Neural progenitor cell (in vitro differentiated cells): Measurements from ENCODE around the gene KRT73. TPM values are rescaled to one million over a fixed set of nuclear protein-coding genes. Genes with fewer than 3 reads are reported as not detected.

Experiments used
- DNase-seq: peaks from one replicate; pipeline ENCODE4 v3.0.0-alpha.2; 2016; ENCODE audit warnings: low spot score
- H2AFZ ChIP-seq: fragments of 200-600 bp; sonication (generic); replicated peaks from 2 replicates; pipeline ENCODE4 v1.6.1; 2016; ENCODE audit warnings: antibody characterized with exemption
- H3F3A ChIP-seq: fragments of 200-600 bp; sonication (generic); 2 replicates; pipeline ENCODE4 v1.6.1; 2016; ENCODE audit warnings: antibody characterized with exemption, low read depth
- H3K27ac ChIP-seq: fragments of 200-600 bp; sonication (generic); 2 replicates; pipeline ENCODE4 v1.5.1; 2016; ENCODE audit warnings: mild to moderate bottlenecking
- H3K27me3 ChIP-seq: fragments of 200-600 bp; sonication (generic); 2 replicates; pipeline ENCODE4 v1.6.1; 2016; ENCODE audit warnings: mild to moderate bottlenecking, moderate library complexity
- H3K36me3 ChIP-seq: fragments of 200-600 bp; sonication (generic); 2 replicates; pipeline ENCODE4 v1.5.1; 2016
- H3K4me1 ChIP-seq: fragments of 200-600 bp; sonication (generic); 2 replicates; pipeline ENCODE4 v1.6.1; 2016; ENCODE audit warnings: mixed run types
- H3K4me2 ChIP-seq: fragments of 200-600 bp; sonication (generic); 2 replicates; pipeline ENCODE4 v1.6.1; 2016
- H3K4me3 ChIP-seq: fragments of 200-600 bp; sonication (generic); 2 replicates; pipeline ENCODE4 v1.5.1; 2016
- H3K79me2 ChIP-seq: fragments of 200-600 bp; sonication (generic); 2 replicates; pipeline ENCODE4 v1.6.1; 2016; ENCODE audit warnings: low read depth
- H3K9ac ChIP-seq: fragments of 200-600 bp; sonication (generic); 2 replicates; pipeline ENCODE4 v1.6.1; 2016
- H3K9me3 ChIP-seq: fragments of 200-600 bp; sonication (generic); 2 replicates; pipeline ENCODE4 v1.5.1; 2016; ENCODE audit warnings: low read depth
- H4K20me1 ChIP-seq: fragments of 200-600 bp; sonication (generic); 2 replicates; pipeline ENCODE4 v1.6.1; 2016; ENCODE audit warnings: low read depth
- H3K27ac Mint-ChIP-seq: 3 replicates; pipeline ENCODE4 v1.8.0; 2021; ENCODE audit warnings: mixed read lengths
- H3K27me3 Mint-ChIP-seq: 2 replicates; pipeline ENCODE4 v1.8.0; 2022; ENCODE audit warnings: low read depth, mild to moderate bottlenecking, inconsistent platforms, moderate library complexity, mixed read lengths; ENCODE audit not compliant: insufficient read depth
- H3K36me3 Mint-ChIP-seq: 3 replicates; pipeline ENCODE4 v1.8.0; 2021; ENCODE audit warnings: mixed read lengths
- H3K4me1 Mint-ChIP-seq: 3 replicates; pipeline ENCODE4 v1.8.0; 2021; ENCODE audit warnings: mixed read lengths
- H3K4me3 Mint-ChIP-seq: 3 replicates; pipeline ENCODE4 v1.8.0; 2021; ENCODE audit warnings: mild to moderate bottlenecking, moderate library complexity, mixed read lengths
- H3K9me3 Mint-ChIP-seq: 3 replicates; pipeline ENCODE4 v1.8.0; 2020; ENCODE audit warnings: mixed read lengths
- EZH2 ChIP-seq: fragments of 200-600 bp; sonication (generic); IDR thresholded peaks from 2 replicates; pipeline ENCODE4 v1.6.1; 2017; ENCODE audit warnings: antibody characterized with exemption, mild to moderate bottlenecking, moderate library complexity
- EZH2phosphoT487 ChIP-seq: fragments of 200-600 bp; sonication (generic); IDR thresholded peaks from 2 replicates; pipeline ENCODE4 v1.6.1; 2017; ENCODE audit warnings: antibody characterized with exemption
- total RNA-seq: library from RNA; depleted of rRNA; stranded (reverse); fragments of >200 nt; gene quantifications from 2 replicates; pipeline ENCODE4 v1.2.3, GENCODE V29; 2015; ENCODE audit warnings: low replicate concordance
- TF ChIP-seq, protein P1 (sequence below): fragments of 200-600 bp; sonication (generic); IDR thresholded peaks from 2 replicates; pipeline ENCODE4 v1.5.1; 2017; ENCODE audit warnings: antibody characterized with exemption, mild to moderate bottlenecking

KRT73 gene
- total RNA-seq, 1 donor from 2014 or later: not detected

DNA sequence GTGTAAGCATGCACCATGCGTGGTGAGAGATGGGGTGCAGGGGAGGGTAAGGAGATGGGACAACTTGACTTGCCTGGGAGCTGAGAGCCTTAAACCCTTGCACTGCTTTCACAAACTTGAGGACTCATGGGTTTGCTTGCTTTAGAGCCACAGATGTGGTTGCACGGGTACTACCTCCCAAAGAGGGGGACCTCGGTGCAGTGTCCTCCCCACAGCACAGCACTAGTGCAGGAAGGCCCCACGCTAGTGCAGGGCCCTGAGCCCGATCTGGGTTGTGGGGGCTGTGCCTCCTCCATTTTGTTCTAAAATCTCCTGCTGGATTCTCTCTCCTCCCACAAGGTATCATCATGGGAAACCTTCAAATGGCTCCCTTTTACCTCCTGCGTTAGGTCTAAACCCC lies 28.3 kb downstream of the KRT73 start:
- DNase-seq: no peak
- Mint-ChIP-seq H3K4me3 (no peak overlapping the region), H3K27ac (no peak overlapping the region), H3K4me1 (no peaks in the 10 kb centered on the region), H3K9me3 (peaks cover 5% of the 10 kb centered on the region), H3K27me3 (peaks cover 12% of the 10 kb centered on the region), H3K36me3 (no peaks in the 10 kb centered on the region)
- no peak overlapping the region for H3K4me3 ChIP-seq
- no peaks in the 10 kb centered on the region for H3K79me2 ChIP-seq
- H3K9me3 ChIP-seq: no peaks in the 10 kb centered on the region
- H3K27me3 ChIP-seq: no peaks in the 10 kb centered on the region
- H3F3A ChIP-seq: no peaks in the 10 kb centered on the region
- H3K4me2 ChIP-seq: no peak overlapping the region
- H3K4me1 ChIP-seq: no peaks in the 10 kb centered on the region
- no peaks in the 10 kb centered on the region for H3K36me3 ChIP-seq
- TF ChIP-seq, protein P1, sequence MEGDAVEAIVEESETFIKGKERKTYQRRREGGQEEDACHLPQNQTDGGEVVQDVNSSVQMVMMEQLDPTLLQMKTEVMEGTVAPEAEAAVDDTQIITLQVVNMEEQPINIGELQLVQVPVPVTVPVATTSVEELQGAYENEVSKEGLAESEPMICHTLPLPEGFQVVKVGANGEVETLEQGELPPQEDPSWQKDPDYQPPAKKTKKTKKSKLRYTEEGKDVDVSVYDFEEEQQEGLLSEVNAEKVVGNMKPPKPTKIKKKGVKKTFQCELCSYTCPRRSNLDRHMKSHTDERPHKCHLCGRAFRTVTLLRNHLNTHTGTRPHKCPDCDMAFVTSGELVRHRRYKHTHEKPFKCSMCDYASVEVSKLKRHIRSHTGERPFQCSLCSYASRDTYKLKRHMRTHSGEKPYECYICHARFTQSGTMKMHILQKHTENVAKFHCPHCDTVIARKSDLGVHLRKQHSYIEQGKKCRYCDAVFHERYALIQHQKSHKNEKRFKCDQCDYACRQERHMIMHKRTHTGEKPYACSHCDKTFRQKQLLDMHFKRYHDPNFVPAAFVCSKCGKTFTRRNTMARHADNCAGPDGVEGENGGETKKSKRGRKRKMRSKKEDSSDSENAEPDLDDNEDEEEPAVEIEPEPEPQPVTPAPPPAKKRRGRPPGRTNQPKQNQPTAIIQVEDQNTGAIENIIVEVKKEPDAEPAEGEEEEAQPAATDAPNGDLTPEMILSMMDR: no peak
- TF ChIP-seq EZH2phosphoT487: no peak
- TF ChIP-seq EZH2: no peak
- H4K20me1 ChIP-seq: no peaks in the 10 kb centered on the region
- H3K9ac ChIP-seq: no peak overlapping the region
- H3K27ac ChIP-seq: no peak overlapping the region
- no peak overlapping the region for H2AFZ ChIP-seq

GRCh38 chr12:52587563-52587962 lies 30.8 kb downstream of the KRT73 start:
- no peak overlapping the region for H3K4me3 Mint-ChIP-seq
- Histone ChIP-seq H3K9ac (no peak overlapping the region), H3K4me2 (no peak overlapping the region), H3K4me3 (no peak overlapping the region), H3K36me3 (no peaks in the 10 kb centered on the region), H3K27ac (no peak overlapping the region), H3F3A (no peaks in the 10 kb centered on the region), H3K27me3 (no peaks in the 10 kb centered on the region), H2AFZ (no peak overlapping the region), H3K9me3 (no peaks in the 10 kb centered on the region), H3K4me1 (peaks cover 3% of the 10 kb centered on the region), H3K79me2 (no peaks in the 10 kb centered on the region), H4K20me1 (no peaks in the 10 kb centered on the region)
- no peak for DNase-seq
- H3K36me3 Mint-ChIP-seq: no peaks in the 10 kb centered on the region
- H3K27me3 Mint-ChIP-seq: peaks cover 15% of the 10 kb centered on the region
- peaks cover 3% of the 10 kb centered on the region for H3K9me3 Mint-ChIP-seq
- no peak overlapping the region for H3K27ac Mint-ChIP-seq
- TF ChIP-seq, protein P1: peak; percentile 16
- TF ChIP-seq EZH2phosphoT487: no peak
- TF ChIP-seq EZH2: no peak
- peaks cover 2% of the 10 kb centered on the region for H3K4me1 Mint-ChIP-seq

- Mint-ChIP-seq H3K27ac (no peak overlapping the region), H3K36me3 (no peaks in the 10 kb centered on the region), H3K4me3 (no peak overlapping the region), H3K9me3 (no peaks in the 10 kb centered on the region), H3K4me1 (peaks cover 2% of the 10 kb centered on the region), H3K27me3 (peaks cover 11% of the 10 kb centered on the region)
- Histone ChIP-seq H3K79me2 (no peaks in the 10 kb centered on the region), H3K4me3 (no peak overlapping the region), H4K20me1 (no peaks in the 10 kb centered on the region), H3K27me3 (no peaks in the 10 kb centered on the region), H3F3A (no peaks in the 10 kb centered on the region), H3K36me3 (no peaks in the 10 kb centered on the region), H3K9ac (no peak overlapping the region), H3K4me1 (peaks cover 4% of the 10 kb centered on the region), H3K4me2 (no peak overlapping the region), H2AFZ (no peak overlapping the region), H3K27ac (no peak overlapping the region), H3K9me3 (no peaks in the 10 kb centered on the region)
- no peak for DNase-seq
- no peak for TF ChIP-seq EZH2
- TF ChIP-seq, protein P1: no peak
- no peak for TF ChIP-seq EZH2phosphoT487
Measured at GRCh38 chr12:52585946-52586345, 32.4 kb downstream of the KRT73 start.
